HCT116 (cell line): ENCODE results near the gene RBFOX2. TPM values are rescaled to one million over a fixed set of nuclear protein-coding genes. Genes with fewer than 3 reads are reported as not detected.

Source experiments
- ATAC-seq: fragments of 200-7000 bp; cut with Tn5 transposase; 2 replicates; pipeline ENCODE4 v1.9.1; 2020; ENCODE audit warnings: mild to moderate bottlenecking, moderate library complexity
- BruUV-seq: library from RNA; stranded (reverse); fragments of 400-500 nt; replicated peaks from 2 replicates; lab custom pipeline; 2021; lab: Mats Ljungman, UMichigan
- CTCF ChIA-PET: fragments of 300-600 bp; sonication (Branson Sonifier 250); formaldehyde crosslinking; loops from one replicate; lab custom pipeline; 2021; ENCODE audit warnings: antibody characterized with exemption; lab: Charles Lee
- POLR2A ChIA-PET: fragments of 300-600, 350-600 bp; sonication (Branson Sonifier 250); formaldehyde crosslinking; loops from one replicate; lab custom pipeline; 2021; ENCODE audit warnings: antibody characterized with exemption; lab: Charles Lee
- RAD21 ChIA-PET, 2 experiments: fragments of 300-600 bp; sonication (Branson Sonifier 250); formaldehyde crosslinking; loops; one replicate each; lab custom pipeline; 2023; ENCODE audit warnings: low total read pairs in 2 of 2; ENCODE audit not compliant: uncharacterized antibody in 2 of 2, unreplicated experiment in 2 of 2, low non-redundant PET in 1 of 2; lab: Charles Lee
- DNase-seq: peaks from one replicate; pipeline ENCODE4 v3.0.0-alpha.2; 2010; ENCODE audit warnings: low read depth, low spot score
- H2AFZ ChIP-seq: fragments of 200-600 bp; shearing (Covaris generic), sonication (generic); 2 replicates; pipeline ENCODE4 v1.6.1; 2017; ENCODE audit warnings: low read depth, mixed run types, mixed read lengths, antibody characterized with exemption, low read length; ENCODE audit not compliant: poor library complexity, severe bottlenecking
- H3K27ac ChIP-seq: 2 replicates; pipeline ENCODE4 v1.5.1; 2012; ENCODE audit warnings: low read depth, low read length
- H3K27me3 ChIP-seq: fragments of 200-600 bp; sonication (generic); 2 replicates; pipeline ENCODE4 v1.6.1; 2016; ENCODE audit warnings: mixed run types, low read length, mixed read lengths; ENCODE audit not compliant: insufficient read depth
- H3K36me3 ChIP-seq, 2 experiments: fragments of 200-500 bp in 1 of 2; fragments of 200-600 bp in 1 of 2; sonication (Bioruptor generic) in 1 of 2; sonication (generic) in 1 of 2; 2 replicates each; pipeline versions ENCODE4 v1.5.1 to v1.6.1; 2014 to 2016; ENCODE audit warnings: low read length in 2 of 2, inconsistent platforms in 1 of 2, mixed read lengths in 1 of 2, mixed run types in 1 of 2; ENCODE audit not compliant: insufficient read depth in 2 of 2, control insufficient read depth in 1 of 2
- H3K4me1 ChIP-seq, 2 experiments: fragments of 200-600 bp in 1 of 2; sonication (generic) in 1 of 2; 2 replicates each; pipeline versions ENCODE4 v1.5.1 to v1.6.1; 2012 to 2017; ENCODE audit warnings: low read length in 2 of 2, inconsistent platforms in 1 of 2, mild to moderate bottlenecking in 1 of 2, mixed read lengths in 1 of 2, mixed run types in 1 of 2, moderate library complexity in 1 of 2; ENCODE audit not compliant: insufficient read depth in 2 of 2, control insufficient read depth in 1 of 2
- H3K4me2 ChIP-seq: fragments of 200-600 bp; sonication (generic); 2 replicates; pipeline ENCODE4 v1.6.1; 2017; ENCODE audit warnings: mixed run types, low read length, mixed read lengths
- H3K4me3 ChIP-seq, 2 experiments: fragments of 200-600 bp in 1 of 2; sonication (generic) in 1 of 2; replicated peaks in 1 of 2; 2 replicates each; pipeline ENCODE4 v1.5.1; 2011 to 2016; ENCODE audit warnings: low read length in 2 of 2, control low read depth in 1 of 2, low read depth in 1 of 2, mild to moderate bottlenecking in 1 of 2, mixed read lengths in 1 of 2, mixed run types in 1 of 2
- H3K79me2 ChIP-seq: fragments of 200-600 bp; sonication (generic); 2 replicates; pipeline ENCODE4 v1.6.1; 2017; ENCODE audit warnings: mild to moderate bottlenecking, mixed run types, low read length, moderate library complexity, mixed read lengths; ENCODE audit not compliant: insufficient read depth
- H3K9ac ChIP-seq: fragments of 200-600 bp; sonication (generic); 2 replicates; pipeline ENCODE4 v1.6.1; 2016; ENCODE audit warnings: low read length, mixed read lengths
- H3K9me2 ChIP-seq: fragments of 200-600 bp; sonication (generic), shearing (Covaris generic); 2 replicates; pipeline ENCODE4 v1.6.1; 2017; ENCODE audit warnings: mixed run types, mild to moderate bottlenecking, moderate library complexity; ENCODE audit not compliant: insufficient read depth
- H3K9me3 ChIP-seq, 2 experiments: fragments of 200-500 bp in 1 of 2; fragments of 200-600 bp in 1 of 2; sonication (Bioruptor generic) in 1 of 2; sonication (generic) in 1 of 2; 2 replicates each; pipeline ENCODE4 v1.6.1; 2014 to 2017; ENCODE audit warnings: low read length in 2 of 2, mixed read lengths in 2 of 2, inconsistent platforms in 1 of 2, low read depth in 1 of 2, mild to moderate bottlenecking in 1 of 2, mixed run types in 1 of 2, moderate library complexity in 1 of 2; ENCODE audit not compliant: control insufficient read depth in 1 of 2, insufficient read depth in 1 of 2
- H4K20me1 ChIP-seq: fragments of 200-600 bp; sonication (generic), shearing (Covaris generic); 2 replicates; pipeline ENCODE4 v1.6.1; 2017; ENCODE audit warnings: mixed run types, mild to moderate bottlenecking, moderate library complexity; ENCODE audit not compliant: insufficient read depth
- EGR1 ChIP-seq: IDR thresholded peaks from 2 replicates; pipeline ENCODE4 v1.6.1; 2012; ENCODE audit warnings: low read depth
- ELF1 ChIP-seq: IDR thresholded peaks from 2 replicates; pipeline ENCODE4 v1.6.1; 2012; ENCODE audit warnings: low read depth, borderline replicate concordance
- EZH2 ChIP-seq: fragments of 200-600 bp; sonication (generic); IDR thresholded peaks from 2 replicates; pipeline ENCODE4 v1.6.1; 2017; ENCODE audit warnings: antibody characterized with exemption, mixed run types
- EZH2phosphoT487 ChIP-seq: fragments of 200-600 bp; IDR thresholded peaks from 2 replicates; pipeline ENCODE4 v1.6.1; 2018; ENCODE audit warnings: antibody characterized with exemption, borderline replicate concordance
- JUND ChIP-seq: IDR thresholded peaks from 2 replicates; pipeline ENCODE4 v1.6.1; 2012
- POLR2A ChIP-seq: IDR thresholded peaks from 2 replicates; pipeline ENCODE4 v1.7.0; 2011; ENCODE audit warnings: borderline replicate concordance; ENCODE audit not compliant: insufficient read depth, insufficient read length; ENCODE audit errors: extremely low read depth
- POLR2AphosphoS5 ChIP-seq: IDR thresholded peaks from 2 replicates; pipeline ENCODE4 v1.6.1; 2011; ENCODE audit warnings: mild to moderate bottlenecking, low read depth, low read length, moderate library complexity
- RAD21 ChIP-seq: IDR thresholded peaks from 2 replicates; pipeline ENCODE4 v1.6.1; 2012; ENCODE audit warnings: low read depth, mild to moderate bottlenecking
- SRF ChIP-seq: IDR thresholded peaks from 2 replicates; pipeline ENCODE4 v1.6.1; 2012; ENCODE audit warnings: low read depth
- TCF7L2 ChIP-seq: IDR thresholded peaks from 2 replicates; pipeline ENCODE4 v1.7.0; 2011; ENCODE audit warnings: borderline replicate concordance, inconsistent platforms; ENCODE audit not compliant: insufficient read depth, insufficient read length; ENCODE audit errors: extremely low read depth
- ZNF274 ChIP-seq: fragments of 200-500 bp; sonication (Bioruptor generic); IDR thresholded peaks from 2 replicates; pipeline ENCODE4 v1.6.1; 2014; ENCODE audit warnings: mild to moderate bottlenecking, low read depth, low read length, inconsistent platforms
- intact Hi-C: fragments of 100-400 bp; cut with micrococcal nuclease; formaldehyde crosslinking; loops from 2 replicates; pipeline ENCODE4 v1.10.0; 2022
- total RNA-seq: library from RNA; stranded (reverse); gene quantifications from one replicate; pipeline ENCODE4 v1.2.1, GENCODE V29; 2021; ENCODE audit not compliant: unreplicated experiment
- TF ChIP-seq, protein P1 (sequence below), 3 experiments: fragments of 200-600 bp in 1 of 3; sonication (generic) in 1 of 3; IDR thresholded peaks in 2 of 3; conservative IDR thresholded peaks in 1 of 3; 2 replicates each; pipeline ENCODE4 v1.5.1; 2012 to 2017; ENCODE audit warnings: low read depth in 2 of 3, low read length in 2 of 3, antibody characterized with exemption in 1 of 3, borderline replicate concordance in 1 of 3, control low read depth in 1 of 3, mild to moderate bottlenecking in 1 of 3, mixed read lengths in 1 of 3, mixed run types in 1 of 3, moderate library complexity in 1 of 3; ENCODE audit not compliant: insufficient read depth in 1 of 3
- TF ChIP-seq, protein P2 (sequence below): IDR thresholded peaks from 2 replicates; pipeline ENCODE4 v1.6.1; 2011; ENCODE audit warnings: mild to moderate bottlenecking, low read length, moderate library complexity; ENCODE audit not compliant: insufficient replicate concordance; ENCODE audit errors: extremely low read depth

Gene RBFOX2
- total RNA-seq, 1 experiment from 2014 or later = 83.9 TPM

DNA sequence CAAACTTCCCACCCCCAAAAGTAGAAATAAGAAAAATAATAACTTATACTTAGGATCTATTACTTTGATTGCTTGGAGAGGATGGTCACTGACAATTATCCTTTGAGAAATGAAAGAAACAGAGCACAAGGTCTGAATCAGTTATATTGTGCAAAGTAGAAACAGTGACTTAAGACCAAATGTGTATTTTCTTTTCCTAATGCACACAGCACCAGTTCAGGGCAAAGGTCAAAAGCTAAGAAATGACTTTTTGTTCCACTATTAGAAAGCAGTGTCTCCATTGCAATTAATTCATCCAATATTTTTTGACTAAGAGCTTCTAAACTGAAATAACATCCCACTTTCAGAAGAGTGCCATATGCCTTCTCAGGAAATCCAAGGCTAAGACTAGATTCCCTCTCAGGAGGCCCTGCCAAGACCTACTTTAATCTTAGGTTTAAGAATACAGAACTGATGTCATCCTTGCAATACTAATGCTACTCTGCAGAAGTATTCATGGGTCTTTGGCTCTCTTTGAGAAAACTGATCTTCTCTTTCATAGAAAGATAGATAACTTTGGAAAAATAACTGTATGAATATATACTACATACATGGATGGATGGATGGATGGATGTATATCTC is 164.0 kb downstream of the RBFOX2 start:
- POLR2A ChIA-PET = no interaction called here

DNA sequence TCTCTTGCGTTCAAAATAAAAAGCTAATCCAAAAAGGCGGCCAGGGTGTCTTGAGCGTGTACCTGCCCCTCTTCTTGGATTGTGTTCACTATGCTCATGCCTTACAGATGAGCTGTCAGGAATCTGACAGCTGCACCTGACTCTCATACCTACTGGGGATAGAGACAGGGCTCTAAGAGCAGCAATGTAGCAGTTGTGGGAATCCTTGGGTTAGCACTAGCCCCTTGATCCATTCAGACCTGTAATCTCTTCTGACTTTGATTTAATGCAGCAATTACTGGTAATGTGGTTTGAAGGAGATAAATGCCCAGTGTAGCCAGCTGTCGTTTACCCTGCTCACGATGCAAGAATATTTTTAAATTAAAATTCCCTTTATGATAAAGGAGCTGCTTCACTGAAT is 165.2 kb downstream of the RBFOX2 start:
- Histone ChIP-seq H3K9ac (no peak overlapping the region), H3K27me3 (no peaks in the 10 kb centered on the region), H3K4me2 (no peak overlapping the region), H2AFZ (no peak overlapping the region), H3K9me2 (no peaks in the 10 kb centered on the region), H3K4me3 (no peak overlapping the region), H3K9me3 (no peaks in the 10 kb centered on the region), H3K36me3 (no peaks in the 10 kb centered on the region), H3K79me2 (peaks cover 53% of the 10 kb centered on the region), H3K4me1 (peaks cover 0 to under 1% of the 10 kb centered on the region in 2 experiments; a peak in 3 of 4 replicates), H3K27ac (no peak overlapping the region), H4K20me1 (no peaks in the 10 kb centered on the region)
- RAD21 ChIA-PET = no interaction called here
- no peak for ATAC-seq
- intact Hi-C loops = loop anchor here (2.0 kb wide), 1 partner anchor 19 kb away; no protein-coding TSS in a partner anchor
- no TSS peak for BruUV-seq
- CTCF ChIA-PET = no interaction called here
- DNase-seq = no peak
- POLR2A ChIA-PET = no interaction called here
- TF ChIP-seq EGR1 (no peak), JUND (no peak), EZH2 (no peak), ELF1 (no peak), RAD21 (no peak), ZNF274 (no peak), POLR2AphosphoS5 (no peak), SRF (no peak), EZH2phosphoT487 (no peak), POLR2A (no peak)
- TF ChIP-seq, protein P1, sequence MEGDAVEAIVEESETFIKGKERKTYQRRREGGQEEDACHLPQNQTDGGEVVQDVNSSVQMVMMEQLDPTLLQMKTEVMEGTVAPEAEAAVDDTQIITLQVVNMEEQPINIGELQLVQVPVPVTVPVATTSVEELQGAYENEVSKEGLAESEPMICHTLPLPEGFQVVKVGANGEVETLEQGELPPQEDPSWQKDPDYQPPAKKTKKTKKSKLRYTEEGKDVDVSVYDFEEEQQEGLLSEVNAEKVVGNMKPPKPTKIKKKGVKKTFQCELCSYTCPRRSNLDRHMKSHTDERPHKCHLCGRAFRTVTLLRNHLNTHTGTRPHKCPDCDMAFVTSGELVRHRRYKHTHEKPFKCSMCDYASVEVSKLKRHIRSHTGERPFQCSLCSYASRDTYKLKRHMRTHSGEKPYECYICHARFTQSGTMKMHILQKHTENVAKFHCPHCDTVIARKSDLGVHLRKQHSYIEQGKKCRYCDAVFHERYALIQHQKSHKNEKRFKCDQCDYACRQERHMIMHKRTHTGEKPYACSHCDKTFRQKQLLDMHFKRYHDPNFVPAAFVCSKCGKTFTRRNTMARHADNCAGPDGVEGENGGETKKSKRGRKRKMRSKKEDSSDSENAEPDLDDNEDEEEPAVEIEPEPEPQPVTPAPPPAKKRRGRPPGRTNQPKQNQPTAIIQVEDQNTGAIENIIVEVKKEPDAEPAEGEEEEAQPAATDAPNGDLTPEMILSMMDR (IDR thresholded peaks at IDR 0.05 in 2 of 3, conservative IDR thresholded peaks at IDR 0.05 in 1 of 3; ENCODE audit: borderline replicate concordance in 1 of 3, insufficient read depth in 1 of 3, low read depth in 2 of 3, low read length in 2 of 3) = no peak

More for the DNA sequence above, 164.0 kb downstream of the RBFOX2 start:
- Histone ChIP-seq H3K4me3 (no peak overlapping the region), H3K36me3 (no peaks in the 10 kb centered on the region), H3K9ac (no peak overlapping the region)
- ChIA-PET RAD21 (no interaction called here), CTCF (no interaction called here)
- no TSS peak for BruUV-seq
- TF ChIP-seq ZNF274 (no peak), JUND (no peak), TCF7L2 (no peak)
- TF ChIP-seq, protein P2, sequence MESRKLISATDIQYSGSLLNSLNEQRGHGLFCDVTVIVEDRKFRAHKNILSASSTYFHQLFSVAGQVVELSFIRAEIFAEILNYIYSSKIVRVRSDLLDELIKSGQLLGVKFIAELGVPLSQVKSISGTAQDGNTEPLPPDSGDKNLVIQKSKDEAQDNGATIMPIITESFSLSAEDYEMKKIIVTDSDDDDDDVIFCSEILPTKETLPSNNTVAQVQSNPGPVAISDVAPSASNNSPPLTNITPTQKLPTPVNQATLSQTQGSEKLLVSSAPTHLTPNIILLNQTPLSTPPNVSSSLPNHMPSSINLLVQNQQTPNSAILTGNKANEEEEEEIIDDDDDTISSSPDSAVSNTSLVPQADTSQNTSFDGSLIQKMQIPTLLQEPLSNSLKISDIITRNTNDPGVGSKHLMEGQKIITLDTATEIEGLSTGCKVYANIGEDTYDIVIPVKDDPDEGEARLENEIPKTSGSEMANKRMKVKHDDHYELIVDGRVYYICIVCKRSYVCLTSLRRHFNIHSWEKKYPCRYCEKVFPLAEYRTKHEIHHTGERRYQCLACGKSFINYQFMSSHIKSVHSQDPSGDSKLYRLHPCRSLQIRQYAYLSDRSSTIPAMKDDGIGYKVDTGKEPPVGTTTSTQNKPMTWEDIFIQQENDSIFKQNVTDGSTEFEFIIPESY = no peak
- TF ChIP-seq, all 23 proteins: peak for 0
- H3K9me2 ChIP-seq = no peaks in the 10 kb centered on the region
- H3K4me1 ChIP-seq = peaks cover 12 to 13% of the 10 kb centered on the region in 2 experiments
- no peak overlapping the region for H2AFZ ChIP-seq
- H3K79me2 ChIP-seq = peaks cover 60% of the 10 kb centered on the region
- no peaks in the 10 kb centered on the region for H3K27me3 ChIP-seq
- H3K9me3 ChIP-seq = no peaks in the 10 kb centered on the region
- no peak for DNase-seq
- H4K20me1 ChIP-seq = no peaks in the 10 kb centered on the region
- ATAC-seq = no peak
- intact Hi-C loops = no loop called here
- no peak overlapping the region for H3K27ac ChIP-seq
- H3K4me2 ChIP-seq = no peak overlapping the region
